SK-N-SH treated with all-trans-retinoic acid at 6 μM for 48 hours (cell line): ENCODE results near the gene TMEM87B.

Experiments
- ATAC-seq: fragments of 200-7000 bp; cut with Tn5 transposase; 3 replicates; pipeline ENCODE4 v1.9.1; 2020; ENCODE audit warnings: mild to moderate bottlenecking, moderate library complexity
- ARNTL ChIP-seq: fragments of 450-650 bp; formaldehyde crosslinking; IDR thresholded peaks from 2 replicates; pipeline ENCODE4 v1.5.0; 2020; ENCODE audit warnings: low read depth, mild to moderate bottlenecking, moderate library complexity, borderline replicate concordance
- BACH2 ChIP-seq: fragments of 250-450 bp; sonication (Bioruptor Pico); IDR thresholded peaks from 2 replicates; pipeline ENCODE4 v1.9.0; 2021; ENCODE audit warnings: mild to moderate bottlenecking, borderline replicate concordance
- CREB5 ChIP-seq: fragments of 250-450 bp; sonication (Bioruptor Pico); IDR thresholded peaks from 2 replicates; pipeline ENCODE4 v1.5.1; 2020; ENCODE audit warnings: low read depth, mild to moderate bottlenecking, moderate library complexity
- CSDC2 ChIP-seq: fragments of 250-450 bp; sonication (Bioruptor Pico); IDR thresholded peaks from 2 replicates; pipeline ENCODE4 v1.5.0; 2020; ENCODE audit warnings: mild to moderate bottlenecking, moderate library complexity
- CSRNP3 ChIP-seq: fragments of 250-450 bp; sonication (Bioruptor Pico); IDR thresholded peaks from 2 replicates; pipeline ENCODE4 v1.5.1; 2021; ENCODE audit warnings: mild to moderate bottlenecking, moderate library complexity
- ESRRG ChIP-seq: fragments of 250-450 bp; sonication (Bioruptor Pico); IDR thresholded peaks from 2 replicates; pipeline ENCODE4 v1.6.1; 2021; ENCODE audit warnings: mild to moderate bottlenecking
- GLIS3 ChIP-seq: fragments of 250-450 bp; sonication (Bioruptor Pico); IDR thresholded peaks from 2 replicates; pipeline ENCODE4 v1.5.0; 2020; ENCODE audit warnings: mild to moderate bottlenecking, moderate library complexity
- ISL1 ChIP-seq: fragments of 250-450 bp; sonication (Bioruptor Pico); IDR thresholded peaks from 2 replicates; pipeline ENCODE4 v2.1.2; 2022; ENCODE audit warnings: mild to moderate bottlenecking, moderate library complexity
- OSR1 ChIP-seq: fragments of 250-450 bp; sonication (Bioruptor Pico); IDR thresholded peaks from 2 replicates; pipeline ENCODE4 v1.8.0; 2022; ENCODE audit warnings: moderate library complexity, mild to moderate bottlenecking, inconsistent platforms
- PPARA ChIP-seq: fragments of 250-450 bp; sonication (Bioruptor Pico); IDR thresholded peaks from 2 replicates; pipeline ENCODE4 v1.5.0; 2020; ENCODE audit warnings: mild to moderate bottlenecking, borderline replicate concordance
- RARB ChIP-seq: fragments of 250-450 bp; sonication (Bioruptor Pico); IDR thresholded peaks from 2 replicates; pipeline ENCODE4 v1.8.0; 2021; ENCODE audit warnings: mild to moderate bottlenecking, moderate library complexity
- SNAI2 ChIP-seq: fragments of 250-450 bp; sonication (Bioruptor Pico); IDR thresholded peaks from 2 replicates; pipeline ENCODE4 v1.5.0; 2020; ENCODE audit warnings: mild to moderate bottlenecking, moderate library complexity
- TCF4 ChIP-seq: fragments of 250-450 bp; sonication (Bioruptor Pico); IDR thresholded peaks from 2 replicates; pipeline ENCODE4 v1.8.0; 2021; ENCODE audit warnings: mild to moderate bottlenecking, moderate library complexity, borderline replicate concordance
- TOX ChIP-seq: fragments of 250-450 bp; sonication (Bioruptor Pico); IDR thresholded peaks from 2 replicates; pipeline ENCODE4 v1.8.0; 2021; ENCODE audit warnings: mild to moderate bottlenecking, moderate library complexity, borderline replicate concordance
- TSHZ2 ChIP-seq: fragments of 250-450 bp; sonication (Bioruptor Pico); IDR thresholded peaks from 2 replicates; pipeline ENCODE4 v1.5.0; 2020; ENCODE audit warnings: mild to moderate bottlenecking, moderate library complexity
- ZC3H10 ChIP-seq: fragments of 250-450 bp; sonication (Bioruptor Pico); IDR thresholded peaks from 2 replicates; pipeline ENCODE4 v1.5.1; 2021; ENCODE audit warnings: mild to moderate bottlenecking, moderate library complexity
- ZFP3 ChIP-seq: fragments of 250-450 bp; sonication (Bioruptor Pico); IDR thresholded peaks from 2 replicates; pipeline ENCODE4 v1.5.0; 2020; ENCODE audit warnings: mild to moderate bottlenecking, moderate library complexity
- ZNF70 ChIP-seq: fragments of 450-650 bp; formaldehyde crosslinking; IDR thresholded peaks from 2 replicates; pipeline ENCODE4 v1.5.0; 2020; ENCODE audit warnings: mild to moderate bottlenecking, moderate library complexity
- ZNF8 ChIP-seq: fragments of 450-650 bp; formaldehyde crosslinking; IDR thresholded peaks from 2 replicates; pipeline ENCODE4 v1.5.0; 2020; ENCODE audit warnings: mild to moderate bottlenecking, moderate library complexity
- TF ChIP-seq, protein P1 (sequence below): fragments of 250-450 bp; sonication (Bioruptor Pico); IDR thresholded peaks from 2 replicates; pipeline ENCODE4 v1.8.0; 2020; ENCODE audit warnings: mild to moderate bottlenecking, moderate library complexity, borderline replicate concordance
- TF ChIP-seq, protein P2 (sequence below): fragments of 250-450 bp; sonication (Bioruptor Pico); IDR thresholded peaks from 2 replicates; pipeline ENCODE4 v1.8.0; 2021; ENCODE audit warnings: low read depth, mild to moderate bottlenecking, moderate library complexity, borderline replicate concordance

The TMEM87B gene

GRCh38 chr2:112081262-112081661, 26.2 kb downstream of the TMEM87B start:
- no peak for ATAC-seq
- TF ChIP-seq ARNTL (CRISPR knock-in tag) (no peak), ZNF8 (no peak), PPARA (CRISPR knock-in tag) (no peak)

GRCh38 chr2:112084689-112085374, 29.8 kb downstream of the TMEM87B start:
- no peak for ATAC-seq
- no peak for TF ChIP-seq RARB
- TF ChIP-seq SNAI2 (CRISPR knock-in tag): no peak
- TF ChIP-seq ESRRG: no peak
- no peak for TF ChIP-seq CSRNP3 (CRISPR knock-in tag)
- TF ChIP-seq TSHZ2 (CRISPR knock-in tag): no peak
- no peak for TF ChIP-seq CREB5 (CRISPR knock-in tag)
- TF ChIP-seq ZC3H10 (CRISPR knock-in tag): no peak
- TF ChIP-seq ZNF70 (CRISPR knock-in tag): no peak
- no peak for TF ChIP-seq GLIS3 (CRISPR knock-in tag)
- TF ChIP-seq TOX (CRISPR knock-in tag): no peak
- no peak for TF ChIP-seq ZNF8
- TF ChIP-seq BACH2 (CRISPR knock-in tag): no peak
- no peak for TF ChIP-seq OSR1
- TF ChIP-seq TCF4 (CRISPR knock-in tag): no peak
- TF ChIP-seq PPARA (CRISPR knock-in tag): no peak
- TF ChIP-seq CSDC2 (CRISPR knock-in tag): no peak
- no peak for TF ChIP-seq ISL1 (CRISPR knock-in tag)
- TF ChIP-seq, all 23 proteins: peak for 0

DNA sequence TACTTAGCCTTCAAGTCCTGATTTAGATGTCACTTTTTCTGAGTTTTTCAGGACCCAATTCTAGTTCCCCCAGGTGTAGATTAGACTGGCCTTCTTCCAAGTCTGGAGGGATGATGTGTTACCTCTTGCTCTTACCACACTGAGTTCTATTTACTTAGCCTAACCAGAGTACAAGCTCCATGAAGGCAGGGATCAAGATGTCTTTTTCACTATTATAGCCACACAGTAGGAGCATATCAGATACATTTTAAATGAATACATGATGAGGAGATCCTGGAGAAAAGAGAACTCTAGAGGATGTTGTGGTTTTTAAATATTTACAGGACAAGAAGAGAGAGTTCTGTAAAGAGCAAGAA, 30.3 kb downstream of the TMEM87B start:
- ATAC-seq: no peak
- no peak for TF ChIP-seq TOX (CRISPR knock-in tag)
- TF ChIP-seq PPARA (CRISPR knock-in tag): no peak
- no peak for TF ChIP-seq OSR1
- TF ChIP-seq SNAI2 (CRISPR knock-in tag): no peak
- no peak for TF ChIP-seq RARB
- no peak for TF ChIP-seq ZFP3 (CRISPR knock-in tag)

GRCh38 chr2:112085916-112086669, 31.0 kb downstream of the TMEM87B start:
- ATAC-seq: no peak
- TF ChIP-seq ZNF8 (no peak), BACH2 (CRISPR knock-in tag) (no peak), TCF4 (CRISPR knock-in tag) (no peak), CSRNP3 (CRISPR knock-in tag) (no peak), GLIS3 (CRISPR knock-in tag) (no peak), ZC3H10 (CRISPR knock-in tag) (no peak), ISL1 (CRISPR knock-in tag) (no peak), ZFP3 (CRISPR knock-in tag) (no peak), ZNF70 (CRISPR knock-in tag) (no peak), PPARA (CRISPR knock-in tag) (no peak), OSR1 (no peak), RARB (no peak), CREB5 (CRISPR knock-in tag) (no peak), ESRRG (no peak), SNAI2 (CRISPR knock-in tag) (no peak)
- TF ChIP-seq, protein P1, sequence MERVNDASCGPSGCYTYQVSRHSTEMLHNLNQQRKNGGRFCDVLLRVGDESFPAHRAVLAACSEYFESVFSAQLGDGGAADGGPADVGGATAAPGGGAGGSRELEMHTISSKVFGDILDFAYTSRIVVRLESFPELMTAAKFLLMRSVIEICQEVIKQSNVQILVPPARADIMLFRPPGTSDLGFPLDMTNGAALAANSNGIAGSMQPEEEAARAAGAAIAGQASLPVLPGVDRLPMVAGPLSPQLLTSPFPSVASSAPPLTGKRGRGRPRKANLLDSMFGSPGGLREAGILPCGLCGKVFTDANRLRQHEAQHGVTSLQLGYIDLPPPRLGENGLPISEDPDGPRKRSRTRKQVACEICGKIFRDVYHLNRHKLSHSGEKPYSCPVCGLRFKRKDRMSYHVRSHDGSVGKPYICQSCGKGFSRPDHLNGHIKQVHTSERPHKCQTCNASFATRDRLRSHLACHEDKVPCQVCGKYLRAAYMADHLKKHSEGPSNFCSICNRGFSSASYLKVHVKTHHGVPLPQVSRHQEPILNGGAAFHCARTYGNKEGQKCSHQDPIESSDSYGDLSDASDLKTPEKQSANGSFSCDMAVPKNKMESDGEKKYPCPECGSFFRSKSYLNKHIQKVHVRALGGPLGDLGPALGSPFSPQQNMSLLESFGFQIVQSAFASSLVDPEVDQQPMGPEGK (CRISPR knock-in tag): no peak
- TF ChIP-seq, protein P2, sequence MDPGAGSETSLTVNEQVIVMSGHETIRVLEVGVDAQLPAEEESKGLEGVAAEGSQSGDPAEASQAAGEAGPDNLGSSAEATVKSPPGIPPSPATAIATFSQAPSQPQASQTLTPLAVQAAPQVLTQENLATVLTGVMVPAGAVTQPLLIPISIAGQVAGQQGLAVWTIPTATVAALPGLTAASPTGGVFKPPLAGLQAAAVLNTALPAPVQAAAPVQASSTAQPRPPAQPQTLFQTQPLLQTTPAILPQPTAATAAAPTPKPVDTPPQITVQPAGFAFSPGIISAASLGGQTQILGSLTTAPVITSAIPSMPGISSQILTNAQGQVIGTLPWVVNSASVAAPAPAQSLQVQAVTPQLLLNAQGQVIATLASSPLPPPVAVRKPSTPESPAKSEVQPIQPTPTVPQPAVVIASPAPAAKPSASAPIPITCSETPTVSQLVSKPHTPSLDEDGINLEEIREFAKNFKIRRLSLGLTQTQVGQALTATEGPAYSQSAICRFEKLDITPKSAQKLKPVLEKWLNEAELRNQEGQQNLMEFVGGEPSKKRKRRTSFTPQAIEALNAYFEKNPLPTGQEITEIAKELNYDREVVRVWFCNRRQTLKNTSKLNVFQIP (CRISPR knock-in tag): no peak
- TF ChIP-seq, all 23 proteins: peak for 0
